K562 (cell line): Measurements from ENCODE around the gene PIF1. TPM values are rescaled to one million over a fixed set of nuclear protein-coding genes. Genes with fewer than 3 reads are reported as not detected.

Experiments used
- ATAC-seq: fragments of 200-7000 bp; cut with Tn5 transposase; 3 replicates; pipeline ENCODE4 v1.9.1; 2020; ENCODE audit warnings: moderate library complexity
- BruUV-seq: library from RNA; stranded (reverse); fragments of 400-500 nt; replicated peaks from 2 replicates; lab custom pipeline; 2021; lab: Mats Ljungman, UMichigan
- CTCF ChIA-PET: fragments of 300-600 bp; formaldehyde crosslinking; extraction: SDS; loops from one replicate; lab custom pipeline; 2021; ENCODE audit warnings: low intra/inter-chr PET ratio; lab: Yijun Ruan, JAX
- POLR2A ChIA-PET: fragments of 300-600, 350-650 bp; sonication (Branson Sonifier 250); formaldehyde crosslinking; extraction: SDS; loops from one replicate; lab custom pipeline; 2021; ENCODE audit warnings: antibody characterized with exemption, inconsistent platforms; lab: Yijun Ruan, JAX
- DNase-seq, 4 experiments: peaks; one replicate each; pipeline versions ENCODE4 v3.0.0 to v3.0.0-alpha.2; 2011 to 2018; ENCODE audit warnings: low spot score in 3 of 4, mixed read lengths in 3 of 4; ENCODE audit errors: extremely low read depth in 1 of 4
- FAIRE-seq: peaks from 2 replicates; lab custom pipeline; 2011; peaks lifted over from hg19 to GRCh38; lab: Jason Lieb, UNC
- H2AFZ ChIP-seq: 2 replicates; pipeline ENCODE4 v1.6.0; 2011; ENCODE audit warnings: low read depth, low read length, control low read depth, inconsistent platforms
- H3K27ac ChIP-seq: fragments of 200-600 bp; 3 replicates; pipeline ENCODE4 v1.8.0; 2011; ENCODE audit warnings: low read depth, mild to moderate bottlenecking, control low read depth, inconsistent platforms, low read length, moderate library complexity, mixed read lengths; ENCODE audit errors: extremely low read depth
- H3K27me3 ChIP-seq, 2 experiments: fragments of 300-600 bp in 1 of 2; 2 replicates in 1 of 2; 3 replicates in 1 of 2; pipeline versions ENCODE4 v1.6.0 to v1.8.0; 2011; ENCODE audit warnings: inconsistent platforms in 2 of 2, low read length in 2 of 2, mild to moderate bottlenecking in 1 of 2, mixed read lengths in 1 of 2, moderate library complexity in 1 of 2; ENCODE audit not compliant: control insufficient read depth in 2 of 2, insufficient read depth in 2 of 2
- H3K36me3 ChIP-seq: fragments of 300-600 bp; 3 replicates; pipeline ENCODE4 v1.8.0; 2011; ENCODE audit warnings: mild to moderate bottlenecking, low read length, inconsistent platforms; ENCODE audit not compliant: control insufficient read depth, insufficient read depth
- H3K4me1 ChIP-seq, 2 experiments: fragments of 200-600 bp in 1 of 2; replicated peaks in 1 of 2; 2 replicates in 1 of 2; 3 replicates in 1 of 2; pipeline versions ENCODE4 v1.5.1 to v1.8.0; 2011; ENCODE audit warnings: inconsistent platforms in 2 of 2, low read length in 2 of 2, mild to moderate bottlenecking in 1 of 2, mixed read lengths in 1 of 2, moderate library complexity in 1 of 2; ENCODE audit not compliant: control insufficient read depth in 2 of 2, insufficient read depth in 2 of 2
- H3K4me2 ChIP-seq: 2 replicates; pipeline ENCODE4 v1.6.1; 2011; ENCODE audit warnings: low read length, control low read depth, inconsistent platforms, mixed read lengths; ENCODE audit not compliant: insufficient read depth
- H3K4me3 ChIP-seq: fragments of 200-600 bp; sonication (generic), shearing (Covaris generic); 2 replicates; pipeline ENCODE4 v1.5.1; 2016; ENCODE audit warnings: control low read depth, inconsistent platforms
- H3K79me2 ChIP-seq: fragments of 200-600 bp; 3 replicates; pipeline ENCODE4 v1.8.0; 2011; ENCODE audit warnings: low read length, inconsistent platforms; ENCODE audit not compliant: control insufficient read depth, insufficient read depth
- H3K9ac ChIP-seq, 2 experiments: 2 replicates each; pipeline versions ENCODE4 v1.6.0 to v1.6.1; 2011; ENCODE audit warnings: low read depth in 2 of 2, low read length in 2 of 2, control low read depth in 1 of 2, inconsistent platforms in 1 of 2, mild to moderate bottlenecking in 1 of 2, mixed read lengths in 1 of 2; ENCODE audit not compliant: insufficient read depth in 1 of 2
- H3K9me1 ChIP-seq: one replicate; pipeline ENCODE4 v1.6.0; 2011; ENCODE audit warnings: inconsistent platforms, mild to moderate bottlenecking, low read length, moderate library complexity; ENCODE audit not compliant: control insufficient read depth, insufficient read depth
- H3K9me3 ChIP-seq: replicated peaks from 2 replicates; pipeline ENCODE4 v1.5.1; 2011; ENCODE audit warnings: low read depth, low read length, inconsistent platforms; ENCODE audit not compliant: control insufficient read depth, insufficient read depth
- H4K20me1 ChIP-seq: replicated peaks from 2 replicates; pipeline ENCODE4 v1.6.1; 2011; ENCODE audit warnings: low read length, inconsistent platforms, mixed read lengths; ENCODE audit not compliant: control insufficient read depth, insufficient read depth
- CBFA2T2 ChIP-seq: fragments of 450-650 bp; conservative IDR thresholded peaks from 2 replicates; pipeline ENCODE4 v1.6.1; 2017; ENCODE audit warnings: mild to moderate bottlenecking
- CUX1 ChIP-seq: fragments of 200-800 bp; sonication (Bioruptor generic); IDR thresholded peaks from 2 replicates; pipeline ENCODE4 v1.6.1; 2016; ENCODE audit warnings: missing genetic modification characterization, missing compliant biosample characterization
- HIVEP1 ChIP-seq: fragments of 250-450 bp; sonication (Bioruptor Pico); IDR thresholded peaks from 2 replicates; pipeline ENCODE4 v1.4.0; 2020; ENCODE audit warnings: mild to moderate bottlenecking
- MAFG ChIP-seq: fragments of 450-650 bp; conservative IDR thresholded peaks from 2 replicates; pipeline ENCODE4 v1.6.1; 2016; ENCODE audit warnings: missing genetic modification characterization, missing compliant biosample characterization
- MBD2 ChIP-seq: sonication (generic); IDR thresholded peaks from 2 replicates; pipeline ENCODE4 v1.6.1; 2016; ENCODE audit warnings: low read depth, borderline replicate concordance
- MEF2D ChIP-seq: conservative IDR thresholded peaks from 2 replicates; pipeline ENCODE4 v1.6.1; 2016; ENCODE audit warnings: low read depth, missing genetic modification characterization, missing compliant biosample characterization
- RBM34 ChIP-seq: fragments of 200-400 bp; formaldehyde crosslinking; IDR thresholded peaks from 2 replicates; pipeline ENCODE4 v1.6.1; 2018; ENCODE audit warnings: low read length, borderline replicate concordance; ENCODE audit not compliant: insufficient read depth
- RFX7 ChIP-seq: fragments of 250-450 bp; sonication (Bioruptor Pico); IDR thresholded peaks from 2 replicates; pipeline ENCODE4 v1.5.1; 2021; ENCODE audit warnings: mild to moderate bottlenecking
- SMARCA5 ChIP-seq: fragments of 450-650 bp; IDR thresholded peaks from 2 replicates; pipeline ENCODE4 v1.6.1; 2016
- TCF3 ChIP-seq: sonication (generic); formaldehyde crosslinking; IDR thresholded peaks from 2 replicates; pipeline ENCODE4 v1.4.0; 2020; ENCODE audit warnings: mild to moderate bottlenecking, missing genetic modification reagents
- ZBTB9 ChIP-seq: fragments of 450-650 bp; formaldehyde crosslinking; IDR thresholded peaks from 2 replicates; pipeline ENCODE4 v1.4.0; 2020; ENCODE audit warnings: mild to moderate bottlenecking, moderate library complexity
- ZNF143 ChIP-seq: sonication (generic); formaldehyde crosslinking; IDR thresholded peaks from 2 replicates; pipeline ENCODE4 v1.9.0; 2022; ENCODE audit warnings: mild to moderate bottlenecking, missing genetic modification reagents
- ZNF586 ChIP-seq: fragments of 450-650 bp; formaldehyde crosslinking; conservative IDR thresholded peaks from 2 replicates; pipeline ENCODE4 v1.4.0; 2020; ENCODE audit warnings: mild to moderate bottlenecking, moderate library complexity
- WGBS: fragments of 100-300 bp; shearing (Covaris generic); methylation state at CpG from one replicate; pipeline ENCODE4 v1.1.6; 2016; ENCODE audit warnings: low coverage, mixed read lengths; ENCODE audit not compliant: insufficient coverage; ENCODE audit errors: missing lambda C conversion rate; 5-methylcytosine and 5-hydroxymethylcytosine counted together
- in situ Hi-C: fragments of 300-500 bp; cut with MboI; formaldehyde crosslinking; loops from 4 replicates; pipeline ENCODE4 v1.15.0; 2018; ENCODE audit warnings: inconsistent platforms, mixed read lengths
- intact Hi-C: fragments of 100-400 bp; cut with micrococcal nuclease; formaldehyde crosslinking; loops from 2 replicates; pipeline ENCODE4 v1.14.2; 2022
- polyA plus RNA-seq, 8 experiments: library from polyadenylated mRNA; depleted of rRNA in 4 of 8; stranded (reverse) in 5 of 8; unstranded in 3 of 8; fragments of >200 nt; fragmentation: Nextera tagmentation in 2 of 8; fragmentation: Illumina TruSeq in 1 of 8; extraction: Ambion mirVana in 2 of 8; extraction: Trizol in 1 of 8; gene quantifications; 2 replicates each; pipeline versions ENCODE4 v1.2.1 to v1.2.3, GENCODE V29; 2011 to 2014; ENCODE audit warnings: inconsistent platforms in 1 of 8, missing spikeins in 1 of 8
- total RNA-seq, 7 experiments: library from RNA; depleted of rRNA in 6 of 7; stranded (reverse); fragments of >200 nt in 6 of 7; fragmentation: Illumina TruSeq in 2 of 7; extraction: Trizol in 2 of 7; gene quantifications; 2 replicates each; pipeline versions ENCODE4 v1.2.1 to v1.2.3, GENCODE V29; 2011 to 2021; ENCODE audit warnings: low replicate concordance in 1 of 7

PIF1 gene
- total and polyA plus RNA-seq, 9 of the 15 experiments (the other 6 are each of a cell fraction or from before 2014, with no cell fraction given): 1.1 to 37.9 (median 11.5) TPM

GRCh38 chr15:64843991-64844390 is 18.5 kb upstream of the PIF1 start:
- no peaks in the 10 kb centered on the region for H3K9me3 ChIP-seq
- POLR2A ChIA-PET: interaction anchor here (0.6 to 1.8 kb wide), 5 partner anchors 9 to 460 kb away, joined by 3 to 4 read pairs (median 3); partner anchors contain the start of gene RNU5B-1
- no peak overlapping the region for H3K4me3 ChIP-seq
- H3K9me1 ChIP-seq: peaks cover 3% of the 10 kb centered on the region
- intact Hi-C loops (no loop called here), in situ Hi-C loops (no loop called here)
- H3K27me3 ChIP-seq: no peaks in the 10 kb centered on the region
- no peak overlapping the region for H3K27ac ChIP-seq
- H4K20me1 ChIP-seq: peaks cover 3% of the 10 kb centered on the region; the same call in 1 of the 2 replicates
- CTCF ChIA-PET: no interaction called here
- 92% methylated on average over 4 of the region's 4 CpGs for WGBS
- BruUV-seq: no TSS peak
- ATAC-seq: no peak
- H3K9ac ChIP-seq: 0 out of 4 replicates have a peak overlapping the region, but pooled peaks of 1 of the 2 experiments have one; percentile 5
- no peak for FAIRE-seq
- H2AFZ ChIP-seq: no peak overlapping the region
- peaks cover 46% of the 10 kb centered on the region for H3K79me2 ChIP-seq
- peaks cover 39% of the 10 kb centered on the region in 2 experiments for H3K4me1 ChIP-seq
- TF ChIP-seq ZBTB9 (CRISPR knock-in tag) (no peak), SMARCA5 (no peak), ZNF586 (CRISPR knock-in tag) (no peak), RFX7 (CRISPR knock-in tag) (no peak), ZNF143 (CRISPR knock-in tag) (no peak), MBD2 (no peak), RBM34 (no peak), HIVEP1 (CRISPR knock-in tag) (no peak), MEF2D (tag) (no peak), CBFA2T2 (no peak), MAFG (tag) (no peak), CUX1 (CRISPR knock-in tag) (no peak), TCF3 (CRISPR knock-in tag) (no peak)
- DNase-seq: no peak
- H3K4me2 ChIP-seq: peak overlapping the region; percentile 21; the same call in 1 of the 2 replicates
- H3K36me3 ChIP-seq: peaks cover 9% of the 10 kb centered on the region; the same call in 2 of the 3 replicates
